Keratinocyte (primary cell): ENCODE results near the gene FNIP2. TPM values are rescaled to one million over a fixed set of nuclear protein-coding genes. Genes with fewer than 3 reads are reported as not detected.

Source experiments
- DNase-seq: peaks from one replicate; pipeline ENCODE4 v3.0.0-alpha.2; 2011; ENCODE audit warnings: low read depth, missing footprints, low spot score
- FAIRE-seq: peaks from 2 replicates; lab custom pipeline; 2011; peaks lifted over from hg19 to GRCh38; lab: Jason Lieb, UNC
- H2AFZ ChIP-seq: 2 replicates; pipeline ENCODE4 v1.6.0; 2012; ENCODE audit warnings: low read length, control low read depth, inconsistent platforms; ENCODE audit not compliant: control insufficient read depth
- H3K27ac ChIP-seq: 2 replicates; pipeline ENCODE4 v1.5.1; 2011; ENCODE audit warnings: low read length; ENCODE audit not compliant: control insufficient read depth, insufficient read depth
- H3K27me3 ChIP-seq: 3 replicates; pipeline ENCODE4 v1.6.0; 2011; ENCODE audit warnings: low read length; ENCODE audit not compliant: control insufficient read depth, insufficient read depth; ENCODE audit errors: extremely low read depth
- H3K36me3 ChIP-seq, 2 experiments: 2 replicates in 1 of 2; 3 replicates in 1 of 2; pipeline ENCODE4 v1.5.1; 2011; ENCODE audit warnings: low read length in 2 of 2, mild to moderate bottlenecking in 1 of 2; ENCODE audit not compliant: control insufficient read depth in 2 of 2, insufficient read depth in 2 of 2; ENCODE audit errors: extremely low read depth in 1 of 2
- H3K4me1 ChIP-seq: 3 replicates; pipeline ENCODE4 v1.5.1; 2011; ENCODE audit warnings: low read length; ENCODE audit not compliant: control insufficient read depth, insufficient read depth; ENCODE audit errors: extremely low read depth
- H3K4me2 ChIP-seq: 3 replicates; pipeline ENCODE4 v1.6.0; 2011; ENCODE audit warnings: low read depth, low read length; ENCODE audit not compliant: control insufficient read depth, insufficient read depth; ENCODE audit errors: extremely low read depth
- H3K4me3 ChIP-seq, 3 experiments: fragments of 200-600 bp in 1 of 3; sonication (generic) in 1 of 3; 2 replicates in 2 of 3; 3 replicates in 1 of 3; pipeline ENCODE4 v1.5.1; 2011 to 2016; ENCODE audit warnings: low read length in 3 of 3, mild to moderate bottlenecking in 3 of 3, control low read depth in 2 of 3, inconsistent platforms in 1 of 3, low read depth in 1 of 3, mixed read lengths in 1 of 3, mixed run types in 1 of 3, moderate library complexity in 1 of 3; ENCODE audit not compliant: control insufficient read depth in 2 of 3, insufficient read depth in 2 of 3; ENCODE audit errors: extremely low read depth in 1 of 3
- H3K79me2 ChIP-seq: 2 replicates; pipeline ENCODE4 v1.6.0; 2012; ENCODE audit warnings: low read length; ENCODE audit not compliant: control insufficient read depth, insufficient read depth
- H3K9ac ChIP-seq: 3 replicates; pipeline ENCODE4 v1.6.0; 2011; ENCODE audit warnings: low read length; ENCODE audit not compliant: control insufficient read depth, insufficient read depth; ENCODE audit errors: extremely low read depth
- H3K9me1 ChIP-seq: 3 replicates; pipeline ENCODE4 v1.6.0; 2011; ENCODE audit warnings: low read length; ENCODE audit not compliant: control insufficient read depth, insufficient read depth; ENCODE audit errors: extremely low read depth
- H3K9me3 ChIP-seq: 2 replicates; pipeline ENCODE4 v1.5.1; 2012; ENCODE audit warnings: low read depth, low read length; ENCODE audit not compliant: control insufficient read depth
- H4K20me1 ChIP-seq: 3 replicates; pipeline ENCODE4 v1.6.0; 2011; ENCODE audit warnings: low read length; ENCODE audit not compliant: control insufficient read depth, insufficient read depth; ENCODE audit errors: extremely low read depth
- CTCF ChIP-seq, 3 experiments: IDR thresholded peaks in 1 of 3; conservative IDR thresholded peaks in 1 of 3; optimal IDR thresholded peaks in 1 of 3; 2 replicates in 2 of 3; 3 replicates in 1 of 3; pipeline versions ENCODE3 to v1.5.1; 2011; ENCODE audit warnings: low read length in 3 of 3, mild to moderate bottlenecking in 3 of 3, moderate library complexity in 2 of 3, control low read depth in 1 of 3, inconsistent platforms in 1 of 3; ENCODE audit not compliant: insufficient read depth in 2 of 3; ENCODE audit errors: extremely low read depth in 1 of 3
- EZH2 ChIP-seq: IDR thresholded peaks from one replicate; pipeline ENCODE4 v1.6.1; 2012; ENCODE audit warnings: inconsistent platforms, mild to moderate bottlenecking, low read length, moderate library complexity
- dilution Hi-C: fragments of 300-500 bp; cut with MboI; formaldehyde crosslinking; loops from one replicate; pipeline ENCODE4 v1.7.0; 2020; ENCODE audit warnings: low sequenced_read_pairs; ENCODE audit not compliant: extremely low pct_ligation_motif_present
- polyA plus RNA-seq, 5 experiments: library from polyadenylated mRNA; depleted of rRNA in 3 of 5; stranded (reverse) in 3 of 5; stranded (forward) in 1 of 5; unstranded in 1 of 5; fragments of >200 nt; gene quantifications; 1 replicate in 1 of 5; 2 replicates in 3 of 5; 3 replicates in 1 of 5; pipeline versions ENCODE4 v1.2.1 to v1.2.3, GENCODE V29; 2011 to 2012; ENCODE audit warnings: missing spikeins in 2 of 5, low read depth in 1 of 5, low replicate concordance in 1 of 5

FNIP2 gene
- polyA plus RNA-seq, 1 donor (not counting 4 experiments of a cell fraction or from before 2014, with no cell fraction given): 6.2 TPM

DNA sequence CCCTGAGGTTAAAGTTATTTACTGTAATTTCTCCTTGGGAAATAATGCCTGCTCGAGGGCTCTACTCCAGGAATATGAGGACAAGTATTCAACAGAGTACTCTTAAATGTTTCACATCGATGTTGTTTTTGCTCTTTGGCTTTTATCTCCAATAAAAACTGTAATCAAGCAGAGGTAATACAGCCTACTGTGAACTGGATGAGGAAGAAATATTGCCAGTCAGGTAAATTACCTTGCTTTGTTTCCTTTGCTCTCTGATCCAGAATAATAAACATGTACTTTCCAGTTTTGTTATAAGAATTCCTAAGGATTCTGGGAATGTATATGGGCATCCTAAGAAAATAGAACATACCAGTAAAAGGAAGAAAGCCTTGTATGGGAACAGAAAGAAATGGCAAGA lies 60.4 kb downstream of the FNIP2 start:
- Histone ChIP-seq H3K79me2 (no peaks in the 10 kb centered on the region), H4K20me1 (no peaks in the 10 kb centered on the region), H2AFZ (no peak overlapping the region), H3K27ac (no peak overlapping the region), H3K4me1 (peaks cover 25% of the 10 kb centered on the region), H3K27me3 (no peaks in the 10 kb centered on the region), H3K4me2 (no peak overlapping the region), H3K9me3 (no peaks in the 10 kb centered on the region), H3K36me3 (peaks cover 4 to 5% of the 10 kb centered on the region in 2 experiments), H3K9ac (no peak overlapping the region), H3K4me3 (no peak overlapping the region), H3K9me1 (no peaks in the 10 kb centered on the region)
- dilution Hi-C loops: no loop called here
- no peak for TF ChIP-seq EZH2
- no peak for TF ChIP-seq CTCF (optimal IDR thresholded peaks at IDR 0.05 in 1 of 3, IDR thresholded peaks at IDR 0.05 in 1 of 3, conservative IDR thresholded peaks at IDR 0.05 in 1 of 3; ENCODE audit: extremely low read depth in 1 of 3, insufficient read depth in 2 of 3, low read length in 3 of 3)
- no peak for FAIRE-seq
- no peak for DNase-seq

DNA sequence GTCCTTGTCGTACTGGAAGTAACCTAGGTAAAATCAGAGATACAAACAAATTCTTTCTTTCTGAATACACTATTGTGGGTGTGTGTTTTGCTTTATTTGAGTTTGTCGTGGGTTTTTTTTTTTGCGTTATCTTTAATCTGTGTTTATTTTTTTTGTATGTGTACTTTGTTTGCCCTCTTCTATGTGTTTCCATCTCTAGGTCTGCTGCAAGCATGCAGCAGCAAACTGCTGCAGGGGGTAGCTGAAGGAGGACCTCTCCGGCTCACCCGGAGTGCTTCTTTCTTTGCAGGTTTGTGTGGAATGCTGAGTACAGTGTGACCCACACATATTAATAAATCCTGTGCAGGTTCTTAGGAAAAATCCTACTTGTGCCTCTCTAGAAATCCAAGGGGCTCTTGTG lies 64.8 kb downstream of the FNIP2 start:
- dilution Hi-C loops: no loop called here
- peak overlapping the region; percentile 86 for H3K27ac ChIP-seq
- no peak overlapping the region for H3K9ac ChIP-seq
- peak overlapping the region; percentile 89 for H3K4me2 ChIP-seq
- peak overlapping the region in 1 of 3 experiments; percentile 25 for H3K4me3 ChIP-seq
- H3K79me2 ChIP-seq: no peaks in the 10 kb centered on the region
- peaks cover 4 to 5% of the 10 kb centered on the region in 2 experiments for H3K36me3 ChIP-seq
- no peak for TF ChIP-seq CTCF (optimal IDR thresholded peaks at IDR 0.05 in 1 of 3, IDR thresholded peaks at IDR 0.05 in 1 of 3, conservative IDR thresholded peaks at IDR 0.05 in 1 of 3; ENCODE audit: extremely low read depth in 1 of 3, insufficient read depth in 2 of 3, low read length in 3 of 3)
- peak overlapping the region; percentile 44 for H2AFZ ChIP-seq
- H3K9me3 ChIP-seq: no peaks in the 10 kb centered on the region
- DNase-seq: no peak
- H3K9me1 ChIP-seq: no peaks in the 10 kb centered on the region
- no peak for FAIRE-seq
- no peaks in the 10 kb centered on the region for H4K20me1 ChIP-seq
- H3K27me3 ChIP-seq: no peaks in the 10 kb centered on the region
- peaks cover 21% of the 10 kb centered on the region for H3K4me1 ChIP-seq
